Kidney (tissue), 14 donors: Measurements from ENCODE around the gene MTREX. TPM values are rescaled to one million over a fixed set of nuclear protein-coding genes. Genes with fewer than 3 reads are reported as not detected.

ENCODE experiments used
- DNase-seq, 5 donors: peaks; one replicate each; pipeline ENCODE4 v3.0.0-alpha.2; 2013 to 2020
- FAIRE-seq: peaks from 2 replicates; lab custom pipeline; 2012; peaks lifted over from hg19 to GRCh38; lab: Jason Lieb, UNC
- H3K27ac ChIP-seq, 2 donors: one replicate each; pipeline ENCODE4 v1.7.0; 2013; ENCODE audit warnings: low read depth in 2 of 2, low read length in 2 of 2, inconsistent platforms in 1 of 2
- H3K27me3 ChIP-seq: one replicate; pipeline ENCODE4 v1.7.1; 2013; ENCODE audit warnings: low read length, inconsistent platforms; ENCODE audit not compliant: control insufficient read depth, insufficient read depth
- H3K36me3 ChIP-seq, 3 donors: one replicate each; pipeline versions ENCODE4 v1.7.0 to v1.7.1; 2013; ENCODE audit warnings: low read length in 3 of 3, control low read depth in 1 of 3, inconsistent platforms in 1 of 3; ENCODE audit not compliant: insufficient read depth in 3 of 3, control insufficient read depth in 2 of 3
- H3K4me1 ChIP-seq, 3 donors: one replicate each; pipeline versions ENCODE4 v1.7.0 to v1.7.1; 2013; ENCODE audit warnings: low read length in 3 of 3, inconsistent platforms in 1 of 3, low read depth in 1 of 3; ENCODE audit not compliant: control insufficient read depth in 2 of 3, insufficient read depth in 2 of 3
- H3K4me3 ChIP-seq, 3 donors: one replicate each; pipeline versions ENCODE4 v1.7.0 to v1.8.1; 2013; ENCODE audit warnings: low read length in 3 of 3, control low read depth in 1 of 3, inconsistent platforms in 1 of 3
- H3K9ac ChIP-seq, 3 donors: one replicate each; pipeline versions ENCODE4 v1.7.0 to v1.7.1; 2013; ENCODE audit warnings: low read length in 3 of 3, control low read depth in 1 of 3, inconsistent platforms in 1 of 3
- H3K9me3 ChIP-seq, 3 donors: one replicate each; pipeline versions ENCODE4 v1.7.0 to v1.7.1; 2013; ENCODE audit warnings: low read length in 3 of 3, control low read depth in 1 of 3, inconsistent platforms in 1 of 3; ENCODE audit not compliant: control insufficient read depth in 2 of 3, insufficient read depth in 1 of 3
- CTCF ChIP-seq: IDR thresholded peaks from 3 replicates; pipeline ENCODE4 v1.5.1; 2012; ENCODE audit warnings: mild to moderate bottlenecking, moderate library complexity, borderline replicate concordance; ENCODE audit not compliant: insufficient read depth; ENCODE audit errors: extremely low read depth
- intact Hi-C: fragments of 100-400 bp; cut with DNase I; formaldehyde crosslinking; loops from one replicate; pipeline ENCODE4 v1.11.1; 2022
- polyA plus RNA-seq: library from polyadenylated mRNA; stranded (reverse); fragments of 350-450 nt; fragmentation: Illumina TruSeq; extraction: RNeasy Lipid Tissue Mini Kit (QIAGEN cat#74804); gene quantifications from one replicate; pipeline ENCODE4 v1.2.3, GENCODE V29; 2014; ENCODE audit warnings: low read depth, low replicate concordance; ENCODE audit not compliant: insufficient read depth
- total RNA-seq: library from RNA; stranded (reverse); fragmentation: NEBNext Ultra II Directional; extraction: Animal tissue kit (Norgen Biotek cat#: 25700); gene quantifications from one replicate; pipeline ENCODE4 v1.2.1, GENCODE V29; 2021
- donor health status: control.
- donor health status: control.
- donor health status: control.
- donor health status: control.
- donor health status: control.
- donor health status: DM: yes; HTN: yes; CAD: no.
- donor health status: Normal renal cell carcinoma (clear cell type).

Gene MTREX
- total and polyA plus RNA-seq, 2 donors from 2014 or later: 19.3 to 69.7 TPM

GRCh38 chr5:55364537-55365055, 56.8 kb downstream of the MTREX start:
- Histone ChIP-seq H3K36me3 (peaks cover 4 to 5% (median 4%) of the 10 kb centered on the region in 3 donors), H3K27ac (no peak overlapping the region), H3K9me3 (no peaks in the 10 kb centered on the region), H3K4me3 (no peak overlapping the region), H3K9ac (no peak overlapping the region), H3K4me1 (peaks cover 0 to 3% (median 0%) of the 10 kb centered on the region in 3 donors), H3K27me3 (no peaks in the 10 kb centered on the region)
- FAIRE-seq (no peak), DNase-seq (no peak)
- no peak for TF ChIP-seq CTCF
- intact Hi-C loops: no loop called here

- H3K27ac ChIP-seq: peak overlapping the region in 1 of 2 donors; percentile 30
- intact Hi-C loops: no loop called here
- H3K36me3 ChIP-seq: peaks cover 0 to 2% (median 0%) of the 10 kb centered on the region in 3 donors
Observed at GRCh38 chr5:55370291-55370925, 62.6 kb downstream of the MTREX start.

GRCh38 chr5:55371145-55371544, 63.4 kb downstream of the MTREX start:
- Histone ChIP-seq H3K36me3 (peaks cover 0 to 2% (median 0%) of the 10 kb centered on the region in 3 donors), H3K9me3 (peaks cover 0 to 2% (median 0%) of the 10 kb centered on the region in 3 donors), H3K4me3 (no peak overlapping the region), H3K27ac (peak overlapping the region in 1 of 2 donors; percentile 46), H3K27me3 (no peaks in the 10 kb centered on the region), H3K9ac (peak overlapping the region in 1 of 3 donors; percentile 23), H3K4me1 (peaks cover 2 to 17% (median 6%) of the 10 kb centered on the region in 3 donors)
- DNase-seq (no peak), FAIRE-seq (no peak)
- no peak for TF ChIP-seq CTCF
- intact Hi-C loops: no loop called here

More at GRCh38 chr5:55370291-55370925, 62.6 kb downstream of the MTREX start:
- peaks cover 2 to 17% (median 6%) of the 10 kb centered on the region in 3 donors for H3K4me1 ChIP-seq
- TF ChIP-seq CTCF: no peak
- H3K27me3 ChIP-seq: no peaks in the 10 kb centered on the region
- H3K9ac ChIP-seq: no peak overlapping the region
- peak; percentile 67 for FAIRE-seq
- peak in 2 of 5 donors; percentile 13 to 17 for DNase-seq
- H3K9me3 ChIP-seq: peaks cover 0 to 2% (median 0%) of the 10 kb centered on the region in 3 donors
- peak overlapping the region in 2 of 3 donors; percentile 24 to 32 for H3K4me3 ChIP-seq
